Occipital lobe (tissue), 2 donors: ENCODE data around the gene SLC16A10. TPM values are rescaled to one million over a fixed set of nuclear protein-coding genes. Genes with fewer than 3 reads are reported as not detected.
A peak's percentile ranks its signal among the peaks of the same experiment; 100 is the strongest.
"Not testable (repeated sequence)": the region's sequence is repeated elsewhere in the genome, so short reads cannot be mapped to it uniquely, and the experiment has no call there.

Source experiments
- DNase-seq: peaks from one replicate; lab custom pipeline; 2025; lab: John Stamatoyannopoulos, UW
- total RNA-seq: library from RNA; depleted of rRNA; stranded (reverse); fragments of >200 nt; gene quantifications from one replicate; pipeline ENCODE4 v1.2.3, GENCODE V29; 2014

The SLC16A10 gene, protein sequence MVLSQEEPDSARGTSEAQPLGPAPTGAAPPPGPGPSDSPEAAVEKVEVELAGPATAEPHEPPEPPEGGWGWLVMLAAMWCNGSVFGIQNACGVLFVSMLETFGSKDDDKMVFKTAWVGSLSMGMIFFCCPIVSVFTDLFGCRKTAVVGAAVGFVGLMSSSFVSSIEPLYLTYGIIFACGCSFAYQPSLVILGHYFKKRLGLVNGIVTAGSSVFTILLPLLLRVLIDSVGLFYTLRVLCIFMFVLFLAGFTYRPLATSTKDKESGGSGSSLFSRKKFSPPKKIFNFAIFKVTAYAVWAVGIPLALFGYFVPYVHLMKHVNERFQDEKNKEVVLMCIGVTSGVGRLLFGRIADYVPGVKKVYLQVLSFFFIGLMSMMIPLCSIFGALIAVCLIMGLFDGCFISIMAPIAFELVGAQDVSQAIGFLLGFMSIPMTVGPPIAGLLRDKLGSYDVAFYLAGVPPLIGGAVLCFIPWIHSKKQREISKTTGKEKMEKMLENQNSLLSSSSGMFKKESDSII
- total RNA-seq = 13.6 TPM

DNA sequence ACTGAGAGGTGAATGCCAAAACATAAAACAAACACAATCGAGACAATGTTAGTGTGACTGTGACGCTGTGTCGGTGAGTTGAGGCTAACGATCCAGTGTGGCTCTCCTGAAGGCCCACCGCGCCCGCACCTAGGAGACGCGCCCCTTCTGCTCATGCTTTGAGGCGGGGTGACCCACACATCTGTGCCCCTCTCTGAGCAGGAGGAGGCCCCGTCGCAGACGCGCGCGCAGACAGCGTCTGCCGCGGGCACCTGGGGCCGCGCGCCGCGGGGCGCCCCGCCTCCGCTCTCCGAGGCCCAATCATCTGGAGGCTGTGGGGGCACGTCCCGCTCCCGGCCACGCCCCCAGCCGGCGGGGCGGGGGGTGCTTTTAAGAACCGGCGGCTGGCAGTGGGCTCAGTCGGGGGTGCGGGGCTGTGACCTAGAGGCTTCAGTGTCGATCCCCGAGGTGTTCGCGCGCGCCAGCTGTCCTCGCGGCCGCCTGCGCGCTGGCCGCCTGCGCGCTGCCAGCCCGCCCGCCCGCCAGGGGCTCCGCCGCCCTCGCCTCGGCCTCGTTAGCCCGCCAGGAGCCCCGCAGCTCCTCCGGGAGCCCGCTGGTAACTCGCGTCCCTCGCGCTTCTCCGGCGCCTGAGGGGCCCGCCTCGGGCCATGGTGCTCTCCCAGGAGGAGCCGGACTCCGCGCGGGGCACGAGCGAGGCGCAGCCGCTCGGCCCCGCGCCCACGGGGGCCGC, at the start of gene SLC16A10:
Gene SLC16A10 (plus strand): TSS at position 398 of the 730 bp plus-strand sequence. CDS start 250 bp downstream, at position 648.
- peak; percentile 59 for DNase-seq

DNA sequence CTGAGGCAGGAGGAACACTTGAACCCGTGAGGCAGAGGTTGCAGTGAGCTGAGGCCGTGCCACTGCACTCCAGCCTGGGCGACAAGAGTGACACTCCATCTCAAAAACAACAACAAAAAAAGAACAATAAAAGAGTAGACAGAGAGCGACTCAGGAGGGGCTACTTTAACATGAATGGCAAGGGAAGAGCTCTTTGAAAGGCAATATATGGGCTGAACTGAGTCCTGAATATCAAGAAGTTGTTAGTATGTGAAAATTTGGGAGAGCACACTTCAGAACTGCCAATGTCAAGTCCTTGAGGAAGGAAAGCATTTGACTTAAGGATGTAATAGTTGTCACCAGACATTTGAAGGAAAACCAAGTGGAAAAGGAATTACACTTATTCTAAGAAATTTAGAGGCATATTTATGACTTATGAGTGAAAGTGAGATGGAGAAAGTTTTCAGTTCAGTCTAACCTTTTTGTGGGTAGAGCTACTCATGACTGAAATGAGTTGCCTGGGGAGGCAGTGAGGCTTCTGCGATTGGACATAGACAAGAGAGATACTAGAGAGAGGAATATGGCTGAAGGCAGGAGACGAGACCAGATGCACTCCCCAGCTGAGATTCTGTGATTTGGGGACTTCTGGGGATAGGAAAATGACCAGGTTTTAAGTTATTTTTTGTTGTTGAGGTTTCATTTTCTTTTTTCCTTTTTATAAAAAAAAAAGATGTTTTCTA, 48.6 kb upstream of the SLC16A10 start:
- no peak for DNase-seq

DNA sequence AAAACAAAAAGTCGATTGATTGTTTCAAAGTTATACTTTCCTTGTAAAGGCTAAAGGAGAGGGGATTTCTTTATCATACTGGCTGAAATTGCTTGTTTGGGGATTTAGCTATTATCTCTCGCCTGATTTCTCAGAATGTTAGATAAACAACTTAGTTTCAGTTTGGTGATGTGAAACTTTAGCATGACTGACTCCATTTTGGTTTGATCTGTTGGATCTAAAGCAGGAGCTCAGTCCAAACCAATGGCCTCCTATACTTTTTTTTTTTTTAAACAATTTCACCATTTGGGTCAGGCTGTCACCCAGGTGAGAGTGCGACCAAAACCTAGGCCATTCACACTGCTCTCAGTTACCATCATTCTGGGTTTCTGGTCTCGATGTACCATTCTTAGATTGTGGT, 45.4 kb upstream of the SLC16A10 start:
- DNase-seq = no peak

DNA sequence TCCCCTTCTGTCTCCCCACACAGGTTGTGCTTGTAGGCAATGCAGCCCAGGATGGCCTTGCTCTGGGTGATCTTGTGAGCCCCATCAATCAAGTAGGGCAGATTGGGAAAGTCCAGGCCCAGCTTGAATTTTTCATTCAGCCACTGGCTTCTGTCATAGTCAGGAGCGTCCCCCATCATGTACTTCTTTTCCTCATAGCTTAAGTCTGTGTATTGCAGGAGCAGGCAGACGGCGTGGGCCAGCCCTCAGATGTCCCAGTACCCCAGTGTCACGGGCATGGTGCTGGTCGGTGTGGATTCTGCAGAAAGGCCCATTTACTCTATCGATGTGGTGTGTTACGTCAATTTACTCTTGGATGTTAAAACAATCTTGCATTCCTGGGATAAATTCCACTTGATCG, 40.1 kb upstream of the SLC16A10 start:
- no peak for DNase-seq

DNA sequence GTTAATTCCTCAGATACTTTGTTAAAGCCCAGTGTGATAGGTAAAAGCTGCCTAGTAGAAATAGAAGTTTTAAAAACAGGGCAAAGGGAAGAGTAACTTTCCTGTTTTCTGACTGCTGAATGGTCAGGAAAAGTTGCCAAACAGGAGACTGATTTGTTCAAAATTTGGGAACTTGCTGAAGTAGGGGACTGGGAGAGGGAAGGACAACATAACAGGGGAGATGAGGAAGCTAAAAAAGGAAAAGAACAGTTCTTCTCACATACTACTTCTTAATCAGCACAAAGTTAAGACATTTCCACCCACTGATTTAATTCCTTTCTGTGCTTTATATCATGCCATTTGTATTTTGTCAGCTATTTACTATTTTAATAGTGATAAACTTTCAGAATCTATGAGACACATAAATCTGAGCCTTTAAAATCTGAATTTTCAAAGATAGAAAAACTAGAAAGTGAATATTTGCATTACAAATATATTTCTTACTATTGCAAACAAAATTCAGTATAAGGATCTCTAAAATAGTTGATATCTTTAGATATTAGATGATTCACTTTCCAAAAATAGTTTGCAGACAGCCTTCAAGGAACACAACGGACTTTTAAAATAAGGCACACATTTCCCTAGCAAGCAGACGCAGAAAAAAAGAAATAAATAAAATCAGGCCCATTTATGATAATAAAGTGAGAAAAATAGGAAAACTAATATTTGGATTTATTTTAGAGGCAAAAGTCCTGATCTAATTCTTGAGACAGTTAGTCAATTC, 36.9 kb upstream of the SLC16A10 start:
- DNase-seq = no peak

DNA sequence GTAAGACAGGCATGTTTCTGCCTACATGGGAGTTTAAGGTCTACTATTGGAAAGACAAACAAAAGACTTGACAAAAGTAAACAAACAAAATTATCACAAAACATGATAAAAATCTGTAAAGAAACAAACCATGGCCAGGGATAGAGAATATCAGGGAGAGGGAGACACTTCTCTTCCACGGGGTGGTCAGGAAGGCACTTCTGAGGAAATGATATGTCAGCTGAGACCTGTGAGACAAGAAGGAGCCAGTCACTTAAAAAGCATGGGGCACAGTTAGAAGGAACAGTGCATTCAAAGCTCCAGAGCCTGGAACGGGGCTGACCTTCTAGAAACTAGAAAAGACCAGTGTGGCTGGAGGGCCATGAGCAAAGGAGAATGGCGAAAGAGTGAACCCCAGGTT, 35.1 kb upstream of the SLC16A10 start:
- no peak for DNase-seq

DNA sequence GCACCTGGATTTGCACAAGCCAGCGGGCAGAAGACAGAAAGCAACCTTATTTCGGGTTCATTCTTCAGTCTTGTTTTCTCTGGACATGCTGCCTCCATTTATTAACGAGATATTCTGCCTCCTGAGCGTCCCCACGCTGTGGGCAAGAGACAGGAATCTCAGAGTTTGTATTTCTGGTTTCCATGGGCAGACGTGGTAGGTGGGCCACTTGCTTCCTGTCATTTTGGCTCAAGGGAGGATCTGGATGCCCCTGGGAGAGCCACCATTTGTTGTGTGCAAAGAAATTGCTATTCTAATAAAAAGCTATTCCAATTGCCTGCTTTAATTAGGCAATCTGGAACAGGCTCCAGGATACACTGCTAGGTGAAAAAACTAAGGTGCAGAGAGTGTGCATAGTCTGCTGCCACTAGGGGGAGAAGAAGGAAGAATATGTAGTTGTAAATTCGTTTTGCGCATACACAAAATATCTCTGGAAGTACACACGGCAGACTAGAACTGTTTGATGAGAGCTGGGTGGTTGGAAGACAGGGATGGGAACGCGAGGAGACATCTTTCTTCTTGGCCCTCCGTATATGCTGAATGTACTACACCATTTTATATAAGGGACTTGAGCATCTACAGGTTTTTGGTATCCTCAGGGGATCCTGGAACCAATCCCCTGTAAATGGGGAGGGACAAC, 30.1 kb upstream of the SLC16A10 start:
- DNase-seq = no peak

DNA sequence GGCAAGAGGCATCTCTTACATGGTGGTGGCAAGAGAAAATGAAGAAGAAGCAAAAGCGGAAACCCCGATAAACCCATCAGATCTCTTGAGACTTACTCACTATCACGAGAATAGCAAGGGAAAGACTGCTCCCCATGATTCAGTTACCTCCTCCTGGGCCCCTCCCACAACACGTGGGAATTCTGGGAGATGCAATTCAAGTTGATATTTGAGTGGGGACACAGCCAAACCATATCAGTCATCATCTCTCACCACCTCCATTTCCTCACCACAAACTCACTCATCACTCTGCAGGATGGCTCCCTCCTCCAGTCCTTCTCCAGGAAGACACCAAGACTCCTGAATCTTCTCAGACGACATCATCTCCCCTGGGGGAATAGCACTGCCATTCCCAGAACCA, 25.8 kb upstream of the SLC16A10 start:
- no peak for DNase-seq

DNA sequence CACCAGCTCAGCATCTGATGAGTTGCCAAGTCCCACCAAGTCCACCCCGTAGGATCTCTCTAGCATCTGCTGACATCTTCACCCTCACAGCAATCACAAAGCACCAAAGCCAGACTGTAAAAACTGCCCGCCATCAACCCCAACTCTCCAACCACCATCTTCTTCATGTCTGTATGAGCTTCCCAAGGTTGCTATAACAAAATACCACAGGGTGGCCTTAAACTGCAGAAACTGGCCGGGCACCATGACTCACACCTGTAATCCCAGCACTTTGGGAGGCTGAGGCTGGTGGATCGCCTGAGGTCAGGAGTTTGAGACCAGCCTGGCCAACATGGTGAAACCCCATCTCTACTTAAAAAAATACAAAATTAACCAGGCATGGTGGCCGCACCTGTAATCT, 25.3 kb upstream of the SLC16A10 start:
- DNase-seq = not testable (repeated sequence)

DNA sequence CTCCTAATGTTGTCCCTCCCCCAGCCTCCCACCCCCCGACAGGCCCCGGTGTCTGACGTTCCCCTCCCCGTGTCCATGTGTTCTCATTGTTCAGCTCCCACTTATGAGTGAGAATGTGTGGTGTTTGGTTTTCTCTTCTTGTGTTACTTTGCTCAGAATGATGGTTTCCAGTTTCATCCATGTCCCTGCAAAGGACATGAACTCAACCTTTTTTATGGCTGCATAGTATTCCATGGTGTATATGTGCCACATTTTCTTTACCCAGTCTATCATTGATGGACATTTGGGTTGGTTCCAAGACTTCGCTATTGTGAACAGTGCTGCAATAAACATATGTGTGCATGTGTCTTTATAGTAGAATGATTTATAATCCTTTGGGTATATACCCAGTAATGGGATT, 24.4 kb upstream of the SLC16A10 start:
- not testable (repeated sequence) for DNase-seq

DNA sequence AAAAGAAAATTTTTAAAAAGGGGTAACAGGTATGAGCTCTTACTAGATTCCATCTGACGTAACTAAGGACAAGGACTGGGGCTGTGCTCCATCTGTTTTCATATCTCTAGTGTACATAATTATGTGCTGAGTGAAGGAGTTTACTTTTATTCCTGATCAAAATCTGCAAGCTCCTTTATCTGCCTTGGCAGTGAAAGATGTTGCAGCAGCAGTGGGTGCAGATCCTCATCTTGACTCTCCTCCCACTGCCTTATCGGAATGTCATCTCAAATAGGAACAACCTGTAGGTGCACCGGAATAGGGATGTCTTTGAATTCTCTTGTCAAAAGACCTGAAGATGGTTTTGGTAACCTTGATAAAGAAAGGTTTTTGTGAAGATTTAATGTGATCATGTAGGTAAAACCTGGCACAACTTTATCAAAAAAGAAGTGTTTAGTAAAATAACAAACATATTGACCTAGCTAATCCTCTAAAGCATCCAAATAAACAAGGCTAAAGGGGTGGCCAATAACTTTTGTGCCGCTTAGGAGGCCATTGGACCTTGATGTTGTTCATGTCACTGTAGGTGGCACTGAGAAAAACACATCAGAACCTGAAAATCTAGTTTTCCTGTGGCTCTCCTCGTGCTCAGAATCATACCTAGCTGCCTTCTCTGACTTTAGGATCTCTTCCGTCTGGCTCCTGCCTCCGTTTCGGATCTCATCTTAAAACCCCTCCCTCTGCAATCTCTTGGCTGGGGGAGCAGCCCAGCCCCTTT, 19.0 kb upstream of the SLC16A10 start:
- DNase-seq = no peak

DNA sequence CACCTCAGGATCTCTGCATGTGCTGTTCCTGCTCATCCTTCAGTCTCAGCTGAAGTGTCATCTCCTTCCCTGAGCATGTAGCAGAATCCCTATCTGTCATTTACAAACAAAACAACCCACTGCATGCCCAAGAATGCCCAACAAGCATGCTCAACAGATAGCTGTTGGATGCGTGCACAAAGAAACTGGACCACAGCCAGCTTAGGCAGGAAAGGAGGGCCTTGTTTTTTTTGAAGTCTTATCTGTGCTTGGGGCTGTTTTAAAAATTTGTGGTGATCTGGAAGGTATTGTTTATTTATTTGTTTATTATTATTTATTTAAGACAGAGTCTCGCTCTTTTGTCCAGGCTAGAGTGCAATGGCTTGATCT, 18.5 kb upstream of the SLC16A10 start:
- no peak for DNase-seq

DNA sequence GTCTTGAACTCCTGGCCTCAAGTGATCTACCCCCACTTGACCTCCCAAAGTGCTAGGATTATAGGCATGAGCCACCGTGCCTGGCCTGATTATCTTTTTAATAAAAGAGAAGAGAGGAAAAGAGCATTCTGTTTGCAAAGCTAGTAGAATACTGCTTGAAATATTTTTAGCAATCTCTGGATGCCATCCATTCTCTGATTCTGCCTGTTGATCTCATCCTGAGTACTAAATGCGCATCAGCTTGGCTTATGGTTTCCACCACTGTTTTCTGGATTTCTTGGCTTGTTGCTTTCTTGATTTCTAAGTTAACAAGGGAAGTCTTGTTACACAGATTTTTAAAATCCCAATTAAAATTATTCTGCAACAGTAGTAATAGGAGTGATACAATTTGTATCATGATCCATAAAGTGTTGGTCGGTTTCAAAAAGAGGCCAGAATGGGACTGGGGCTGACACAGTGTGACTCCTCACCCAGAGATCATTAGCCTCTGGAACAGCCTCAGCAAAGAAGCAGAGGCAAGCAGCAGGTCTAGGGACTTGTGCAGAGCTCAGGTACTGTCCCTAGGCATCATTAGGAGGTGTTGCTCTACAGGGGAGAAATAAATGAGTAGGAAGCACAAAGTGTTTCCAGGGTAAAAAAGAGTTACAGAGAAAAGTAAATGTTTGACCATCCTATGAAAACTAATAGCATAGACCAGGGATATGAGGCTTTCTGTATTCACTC, 17.8 kb upstream of the SLC16A10 start:
- DNase-seq = no peak

DNA sequence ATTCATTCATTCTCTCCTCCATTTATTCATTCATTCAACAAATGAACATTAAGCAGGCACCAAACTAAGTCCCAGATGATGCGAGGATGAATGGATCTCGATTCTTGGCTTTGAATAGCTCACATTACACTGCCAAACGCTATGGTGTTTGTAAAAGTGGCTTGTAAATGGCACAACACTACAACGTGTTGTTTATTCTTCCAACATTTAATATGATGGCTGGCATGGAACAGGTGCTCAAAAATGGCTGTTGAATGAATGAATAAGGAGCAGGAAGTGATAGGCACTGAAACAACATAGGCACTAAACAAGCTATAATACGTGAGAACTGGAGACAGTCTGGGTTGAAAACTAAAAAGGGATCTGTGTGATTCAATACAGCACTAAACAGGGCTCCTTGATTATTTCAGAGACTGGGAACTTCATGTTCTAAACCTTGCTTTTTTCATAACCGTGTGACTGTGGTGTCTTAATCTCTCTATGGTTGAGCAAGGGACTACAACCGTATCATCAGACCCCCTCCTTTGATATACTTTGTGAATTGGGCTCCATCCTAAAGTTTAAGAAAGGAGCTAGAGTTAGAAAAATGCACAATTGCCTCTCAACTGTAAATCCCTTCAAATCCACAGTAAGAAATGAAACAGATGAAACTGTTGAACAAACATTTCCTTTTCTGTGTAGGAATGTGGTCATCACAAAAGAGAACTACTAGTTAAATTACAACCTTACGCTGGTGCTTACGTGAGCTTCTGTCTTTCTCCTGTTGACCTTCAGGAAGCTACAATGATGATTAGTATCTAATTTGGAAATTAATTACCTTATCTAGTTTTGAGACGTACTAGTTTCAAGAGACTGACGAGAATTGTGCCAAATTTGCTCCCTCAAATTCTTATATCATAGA, 16.9 kb upstream of the SLC16A10 start:
- no peak for DNase-seq

DNA sequence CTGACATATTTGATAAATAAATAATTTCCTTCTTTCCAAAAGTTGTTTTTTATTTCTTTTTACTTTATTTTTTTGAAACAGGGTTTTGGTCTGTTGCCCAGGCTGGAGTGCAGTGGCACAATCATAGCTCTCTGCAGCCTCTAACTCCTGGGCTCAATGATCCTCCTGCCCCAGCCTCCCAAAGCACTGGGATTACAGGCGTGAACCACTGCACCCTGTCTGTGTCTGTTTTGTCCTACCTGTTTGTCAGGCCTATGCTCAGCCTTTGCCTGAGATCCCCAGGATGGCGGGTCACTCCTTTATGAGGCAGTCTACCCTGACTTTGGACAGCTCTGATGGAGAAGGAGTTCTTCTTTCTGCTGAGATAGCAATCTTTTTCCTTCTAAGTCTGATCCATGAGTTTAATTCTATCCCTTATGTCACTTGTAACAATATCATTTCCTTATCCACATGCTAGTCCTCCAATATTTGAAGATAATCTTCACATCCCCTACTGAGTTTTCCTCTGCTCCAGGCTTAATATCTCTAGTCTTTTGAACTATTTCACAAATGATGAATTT, 14.4 kb upstream of the SLC16A10 start:
- no peak for DNase-seq

DNA sequence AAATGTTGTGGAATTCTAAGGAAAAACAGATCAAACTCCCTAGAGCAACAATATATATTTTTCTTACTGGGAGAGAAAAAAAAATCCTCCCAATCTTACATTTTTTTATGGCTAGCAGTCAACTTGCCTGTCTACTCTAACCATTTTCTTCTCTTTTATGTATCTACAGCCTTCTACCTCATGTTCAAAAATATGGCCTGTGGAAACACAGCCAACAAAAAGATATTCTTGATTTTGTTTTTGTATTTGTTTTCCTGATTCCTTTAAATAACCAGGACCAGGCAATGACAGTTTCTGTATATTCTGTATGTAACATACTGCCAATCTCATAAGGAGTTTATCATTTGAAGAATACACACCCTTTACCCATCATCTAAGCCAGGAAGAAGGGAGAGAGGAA, 13.0 kb upstream of the SLC16A10 start:
- no peak for DNase-seq

DNA sequence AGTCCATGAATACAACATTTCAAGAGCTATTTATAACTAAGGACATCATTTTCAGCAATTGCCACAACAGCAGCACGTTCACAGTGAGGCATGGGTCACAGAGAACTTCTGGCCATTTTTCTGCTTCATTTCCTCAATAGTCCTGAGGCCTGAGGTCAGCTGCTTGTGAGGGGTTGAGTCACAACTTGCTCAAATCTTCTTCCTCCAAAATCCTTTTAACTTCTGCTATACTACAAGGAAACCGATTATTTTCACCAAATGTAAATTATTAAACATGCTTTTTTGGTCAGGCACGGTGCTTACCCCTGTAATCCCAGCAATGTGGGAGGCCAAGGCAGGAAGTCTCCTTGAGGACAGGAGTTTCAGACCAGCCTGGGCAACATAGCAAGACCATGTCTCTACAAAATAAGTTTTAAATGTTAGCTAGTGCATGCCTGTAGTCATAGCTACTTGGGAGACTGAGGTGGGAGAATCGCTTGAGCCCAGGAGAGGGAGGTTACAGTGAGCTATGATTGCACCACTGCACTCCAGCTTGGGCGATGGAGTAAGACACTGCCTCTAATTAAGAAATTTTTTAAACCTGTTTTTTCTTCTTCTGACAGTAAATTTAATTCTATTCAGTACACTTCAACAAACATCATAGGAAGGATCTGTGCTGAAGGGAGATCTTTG, 11.1 kb upstream of the SLC16A10 start:
- DNase-seq = no peak
